Stimulated activated CD4-positive, alpha-beta T cell treated with anti-CD3 and anti-CD28 coated beads, Interleukin-15, amount 100 ng/mL, for 48 hours (primary cell): Measurements from ENCODE around the gene FANCG.

Source experiments
- DNase-seq, 2 donors: peaks; one replicate each; pipeline ENCODE4 v3.0.0-alpha.2; 2020; ENCODE audit warnings: low read depth in 2 of 2

Gene FANCG

GRCh38 chr9:35060548-35061207 is 19.1 kb downstream of the FANCG start:
- no peak for DNase-seq

- DNase-seq, result no peak
These were observed 20.3 kb downstream of the FANCG start for GRCh38 chr9:35059438-35059837.

- DNase-seq, result no peak
These were observed 22.5 kb downstream of the FANCG start for GRCh38 chr9:35057271-35057620.

GRCh38 chr9:35056571-35057270 is 23.0 kb downstream of the FANCG start:
- no peak for DNase-seq

GRCh38 chr9:35054871-35055644 is 24.7 kb downstream of the FANCG start:
- no peak for DNase-seq

- no peak for DNase-seq
These were observed 25.4 kb downstream of the FANCG start for GRCh38 chr9:35054185-35054835.

GRCh38 chr9:35051069-35051967 is 28.4 kb downstream of the FANCG start:
- DNase-seq, result peak in 1 of 2 donors; percentile 36

- no peak for DNase-seq
These were observed 31.2 kb downstream of the FANCG start for GRCh38 chr9:35048511-35048910.

- DNase-seq, result no peak
These were observed 35.7 kb downstream of the FANCG start for GRCh38 chr9:35044071-35044470.

- DNase-seq, result no peak
These were observed 36.7 kb downstream of the FANCG start for GRCh38 chr9:35042891-35043545.

- no peak for DNase-seq
These were observed 37.6 kb downstream of the FANCG start for GRCh38 chr9:35042081-35042604.

- DNase-seq, result peak; percentile 25 to 27
These were observed 43.7 kb downstream of the FANCG start for GRCh38 chr9:35035851-35036701.

GRCh38 chr9:35033101-35033500 is 46.6 kb downstream of the FANCG start:
- DNase-seq, result no peak

GRCh38 chr9:35029852-35030251 is 49.9 kb downstream of the FANCG start:
- no peak for DNase-seq

GRCh38 chr9:35029241-35029640 is 50.5 kb downstream of the FANCG start:
- no peak for DNase-seq

GRCh38 chr9:35028341-35028740 is 51.4 kb downstream of the FANCG start:
- no peak for DNase-seq

- DNase-seq, result no peak
These were observed 51.9 kb downstream of the FANCG start for GRCh38 chr9:35027860-35028259.

- no peak for DNase-seq
These were observed 52.4 kb downstream of the FANCG start for GRCh38 chr9:35027374-35027773.

GRCh38 chr9:35026671-35027070 is 53.1 kb downstream of the FANCG start:
- no peak for DNase-seq
